Endothelial cell of umbilical vein (primary cell): Measurements from ENCODE around the gene ATPAF1.

Source experiments
- EZH2 ChIP-seq: IDR thresholded peaks from 2 replicates; pipeline ENCODE4 v1.6.1; 2012; ENCODE audit warnings: borderline replicate concordance, low read depth, mild to moderate bottlenecking, moderate library complexity, low read length, inconsistent platforms; ENCODE audit not compliant: severe bottlenecking
- FOS ChIP-seq: IDR thresholded peaks from 2 replicates; pipeline ENCODE4 v1.6.1; 2011; ENCODE audit warnings: mild to moderate bottlenecking, low read length, moderate library complexity, borderline replicate concordance; ENCODE audit not compliant: insufficient read depth
- JUN ChIP-seq: IDR thresholded peaks from 2 replicates; pipeline ENCODE4 v1.6.1; 2011; ENCODE audit warnings: borderline replicate concordance, low read depth; ENCODE audit not compliant: insufficient read length, insufficient read depth
- MYC ChIP-seq: IDR thresholded peaks from one replicate; pipeline ENCODE4 v1.6.1; 2011; ENCODE audit warnings: mild to moderate bottlenecking, low read depth, low read length
- POLR2A ChIP-seq: IDR thresholded peaks from 2 replicates; pipeline ENCODE4 v1.6.1; 2012; ENCODE audit warnings: low read depth, mild to moderate bottlenecking, control low read depth, low read length
- POLR2AphosphoS5 ChIP-seq: IDR thresholded peaks from 2 replicates; pipeline ENCODE4 v1.6.1; 2012; ENCODE audit warnings: low read depth, mild to moderate bottlenecking, control low read depth, low read length, moderate library complexity; ENCODE audit not compliant: insufficient read depth
- TF ChIP-seq, protein P1 (sequence below), 2 donors: IDR thresholded peaks; 1 replicate in 1 of 2; 2 replicates in 1 of 2; pipeline ENCODE4 v1.5.1; 2011; ENCODE audit warnings: low read length in 2 of 2, mild to moderate bottlenecking in 2 of 2, moderate library complexity in 2 of 2, control low read depth in 1 of 2, inconsistent platforms in 1 of 2, low read depth in 1 of 2; ENCODE audit not compliant: insufficient read depth in 1 of 2; ENCODE audit errors: extremely low read depth in 1 of 2
- TF ChIP-seq, protein P2 (sequence below): IDR thresholded peaks from 2 replicates; pipeline ENCODE4 v1.6.1; 2011; ENCODE audit not compliant: insufficient read depth, insufficient read length

DNA sequence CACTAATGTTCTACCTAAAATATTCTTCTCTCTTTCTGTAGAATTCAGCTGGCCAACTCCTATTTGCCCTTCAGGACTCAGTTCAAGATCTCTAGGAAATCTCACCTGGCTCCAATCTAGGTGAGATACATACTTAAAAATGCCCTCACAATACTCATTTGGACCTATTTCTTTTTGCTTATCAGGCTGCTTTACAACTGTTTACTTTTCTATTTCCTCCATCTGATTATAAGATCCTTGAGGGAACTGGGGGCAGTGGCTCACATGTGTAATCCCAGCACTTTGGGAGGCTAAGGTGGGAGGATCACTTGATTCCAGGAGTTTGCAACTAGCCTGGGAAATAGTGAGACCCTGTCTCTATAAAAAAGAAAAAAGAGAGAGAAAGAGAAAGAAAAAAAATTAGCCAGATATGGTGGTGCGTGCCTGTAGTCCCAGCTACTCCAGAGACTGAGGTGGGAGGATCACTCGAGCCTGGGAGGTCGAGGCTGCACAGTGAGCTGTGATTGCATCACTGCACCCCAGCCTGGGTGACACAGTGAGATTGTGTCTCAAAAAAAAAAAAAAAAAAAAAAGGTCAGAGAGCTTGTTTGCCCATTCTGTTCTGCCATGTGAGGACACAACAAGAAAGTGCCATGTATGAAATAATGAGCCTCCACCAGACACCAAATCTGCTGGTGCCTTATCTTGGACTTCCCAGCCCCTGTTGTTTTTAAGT lies 35.9 kb upstream of the ATPAF1 start:
- TF ChIP-seq POLR2A (no peak), JUN (no peak), EZH2 (no peak), FOS (no peak), POLR2AphosphoS5 (no peak), MYC (no peak)
- TF ChIP-seq, protein P1, sequence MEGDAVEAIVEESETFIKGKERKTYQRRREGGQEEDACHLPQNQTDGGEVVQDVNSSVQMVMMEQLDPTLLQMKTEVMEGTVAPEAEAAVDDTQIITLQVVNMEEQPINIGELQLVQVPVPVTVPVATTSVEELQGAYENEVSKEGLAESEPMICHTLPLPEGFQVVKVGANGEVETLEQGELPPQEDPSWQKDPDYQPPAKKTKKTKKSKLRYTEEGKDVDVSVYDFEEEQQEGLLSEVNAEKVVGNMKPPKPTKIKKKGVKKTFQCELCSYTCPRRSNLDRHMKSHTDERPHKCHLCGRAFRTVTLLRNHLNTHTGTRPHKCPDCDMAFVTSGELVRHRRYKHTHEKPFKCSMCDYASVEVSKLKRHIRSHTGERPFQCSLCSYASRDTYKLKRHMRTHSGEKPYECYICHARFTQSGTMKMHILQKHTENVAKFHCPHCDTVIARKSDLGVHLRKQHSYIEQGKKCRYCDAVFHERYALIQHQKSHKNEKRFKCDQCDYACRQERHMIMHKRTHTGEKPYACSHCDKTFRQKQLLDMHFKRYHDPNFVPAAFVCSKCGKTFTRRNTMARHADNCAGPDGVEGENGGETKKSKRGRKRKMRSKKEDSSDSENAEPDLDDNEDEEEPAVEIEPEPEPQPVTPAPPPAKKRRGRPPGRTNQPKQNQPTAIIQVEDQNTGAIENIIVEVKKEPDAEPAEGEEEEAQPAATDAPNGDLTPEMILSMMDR (IDR thresholded peaks at IDR 0.05; ENCODE audit: extremely low read depth in 1 of 2, insufficient read depth in 1 of 2, low read depth in 1 of 2, low read length in 2 of 2), result no peak
- TF ChIP-seq, protein P2, sequence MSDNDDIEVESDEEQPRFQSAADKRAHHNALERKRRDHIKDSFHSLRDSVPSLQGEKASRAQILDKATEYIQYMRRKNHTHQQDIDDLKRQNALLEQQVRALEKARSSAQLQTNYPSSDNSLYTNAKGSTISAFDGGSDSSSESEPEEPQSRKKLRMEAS, result no peak
